GM03348 (cell line): ENCODE measurements around the gene VRK3.
"Not testable (repeated sequence)": the region's sequence is repeated elsewhere in the genome, so short reads cannot be mapped to it uniquely, and the experiment has no call there.

Experiments used
- DNase-seq: peaks from one replicate; pipeline ENCODE4 v3.0.0; 2012; ENCODE audit warnings: low spot score

VRK3 gene

GRCh38 chr19:50025022-50025793 is at the start of gene VRK3:
TSS of gene VRK3 (minus strand) at chr19:50025372. CDS start at chr19:50016162, 9,210 bp downstream.
- DNase-seq: peak; percentile 98

GRCh38 chr19:50068382-50068781 is 43.2 kb upstream of the VRK3 start:
- DNase-seq: not testable (repeated sequence)

- DNase-seq: no peak
Observed at GRCh38 chr19:50067575-50067974, 42.4 kb upstream of the VRK3 start.

- DNase-seq: no peak
Observed at GRCh38 chr19:50065938-50066337, 40.8 kb upstream of the VRK3 start.

- DNase-seq: no peak
Observed at GRCh38 chr19:50061650-50062049, 36.5 kb upstream of the VRK3 start.

- no peak for DNase-seq
Observed at GRCh38 chr19:50060107-50060506, 34.9 kb upstream of the VRK3 start.

GRCh38 chr19:50059045-50059444 is 33.9 kb upstream of the VRK3 start:
- DNase-seq: no peak

- DNase-seq: no peak
Observed at GRCh38 chr19:50058425-50058824, 33.3 kb upstream of the VRK3 start.

GRCh38 chr19:50053119-50053518 is 27.9 kb upstream of the VRK3 start:
- DNase-seq: no peak

- no peak for DNase-seq
Observed at GRCh38 chr19:50051964-50052363, 26.8 kb upstream of the VRK3 start.

- DNase-seq: not testable (repeated sequence)
Observed at GRCh38 chr19:50051228-50051895, 26.2 kb upstream of the VRK3 start.

- DNase-seq: peak; percentile 90
Observed at GRCh38 chr19:50050406-50051227, 25.4 kb upstream of the VRK3 start.

GRCh38 chr19:50047671-50048070 is 22.5 kb upstream of the VRK3 start:
- no peak for DNase-seq

- no peak for DNase-seq
Observed at GRCh38 chr19:50046649-50047503, 21.7 kb upstream of the VRK3 start.

- no peak for DNase-seq
Observed at GRCh38 chr19:50044922-50045321, 19.8 kb upstream of the VRK3 start.

GRCh38 chr19:50043967-50044366 is 18.8 kb upstream of the VRK3 start:
- no peak for DNase-seq

GRCh38 chr19:50042363-50043024 is 17.3 kb upstream of the VRK3 start:
- no peak for DNase-seq

- no peak for DNase-seq
Observed at GRCh38 chr19:50040967-50041366, 15.8 kb upstream of the VRK3 start.

- DNase-seq: no peak
Observed at GRCh38 chr19:50039968-50040367, 14.8 kb upstream of the VRK3 start.

GRCh38 chr19:50036908-50037307 is 11.7 kb upstream of the VRK3 start:
- no peak for DNase-seq

GRCh38 chr19:50030937-50031336 is 5.8 kb upstream of the VRK3 start:
- no peak for DNase-seq
